AG20443 (cell line): ENCODE measurements around the gene ZBTB17.
"Not testable (repeated sequence)": the region's sequence is repeated elsewhere in the genome, so short reads cannot be mapped to it uniquely, and the experiment has no call there.

Source experiments
- DNase-seq: peaks from one replicate; pipeline ENCODE4 v3.0.0; 2012; ENCODE audit warnings: low spot score, mixed read lengths

The ZBTB17 gene

GRCh38 chr1:15896841-15897610, 78.9 kb downstream of the ZBTB17 start:
- DNase-seq, result not testable (repeated sequence)

- DNase-seq, result no peak
Measured at GRCh38 chr1:15895233-15895632, 80.7 kb downstream of the ZBTB17 start.

- DNase-seq, result peak; percentile 42
Measured at GRCh38 chr1:15892857-15893599, 82.9 kb downstream of the ZBTB17 start.
